ENCODE results near the gene TRNT1. TPM values are rescaled to one million over a fixed set of nuclear protein-coding genes. Genes with fewer than 3 reads are reported as not detected.

TRNT1 gene
- total and polyA plus RNA-seq, 5 donors from 2014 or later, result 20.3 to 29.0 (median 26.2) TPM

DNA sequence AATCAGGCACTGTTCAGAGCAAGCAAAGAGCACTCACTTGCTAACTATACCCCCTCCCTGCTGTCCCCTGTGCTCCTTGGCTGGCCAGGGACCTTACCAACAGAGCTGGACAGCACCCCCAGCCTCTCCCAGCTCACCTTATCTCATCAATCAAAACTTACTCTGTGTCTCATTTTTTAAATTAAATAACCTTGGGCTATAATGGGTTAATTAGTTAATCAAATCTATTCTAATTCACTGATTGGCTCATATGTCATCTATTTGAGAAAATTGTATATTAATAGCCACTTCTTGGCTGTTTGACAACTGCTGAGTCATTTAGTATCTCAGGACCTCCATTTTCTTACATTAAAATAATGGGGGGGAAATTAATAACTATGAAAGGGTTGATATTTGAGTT lies 39.5 kb upstream of the TRNT1 start:
- Mint-ChIP-seq H3K4me1 (no peaks in the 10 kb centered on the region), H3K4me3 (no peak overlapping the region), H3K36me3 (no peaks in the 10 kb centered on the region), H3K27ac (no peak overlapping the region), H3K9me3 (no peaks in the 10 kb centered on the region), H3K27me3 (no peaks in the 10 kb centered on the region)
- Histone ChIP-seq H3K9me3 (ENCODE audit: control insufficient read depth in 2 of 2, low read length in 2 of 2) (no peaks in the 10 kb centered on the region), H3K27ac (ENCODE audit: insufficient read depth, low read length, poor library complexity, severe bottlenecking) (no peak overlapping the region), H3K4me1 (ENCODE audit: control insufficient read depth, insufficient read depth, low read length, poor library complexity, severe bottlenecking) (no peaks in the 10 kb centered on the region), H3K27me3 (ENCODE audit: control insufficient read depth, insufficient read depth, low read length) (no peaks in the 10 kb centered on the region), H3K36me3 (ENCODE audit: control insufficient read depth, insufficient read depth, low read length) (no peaks in the 10 kb centered on the region), H3K4me3 (ENCODE audit: low read depth, low read length) (no peak overlapping the region)
- no peak for DNase-seq
- ATAC-seq (ENCODE audit: low read depth in 2 of 2), result no peak

DNA sequence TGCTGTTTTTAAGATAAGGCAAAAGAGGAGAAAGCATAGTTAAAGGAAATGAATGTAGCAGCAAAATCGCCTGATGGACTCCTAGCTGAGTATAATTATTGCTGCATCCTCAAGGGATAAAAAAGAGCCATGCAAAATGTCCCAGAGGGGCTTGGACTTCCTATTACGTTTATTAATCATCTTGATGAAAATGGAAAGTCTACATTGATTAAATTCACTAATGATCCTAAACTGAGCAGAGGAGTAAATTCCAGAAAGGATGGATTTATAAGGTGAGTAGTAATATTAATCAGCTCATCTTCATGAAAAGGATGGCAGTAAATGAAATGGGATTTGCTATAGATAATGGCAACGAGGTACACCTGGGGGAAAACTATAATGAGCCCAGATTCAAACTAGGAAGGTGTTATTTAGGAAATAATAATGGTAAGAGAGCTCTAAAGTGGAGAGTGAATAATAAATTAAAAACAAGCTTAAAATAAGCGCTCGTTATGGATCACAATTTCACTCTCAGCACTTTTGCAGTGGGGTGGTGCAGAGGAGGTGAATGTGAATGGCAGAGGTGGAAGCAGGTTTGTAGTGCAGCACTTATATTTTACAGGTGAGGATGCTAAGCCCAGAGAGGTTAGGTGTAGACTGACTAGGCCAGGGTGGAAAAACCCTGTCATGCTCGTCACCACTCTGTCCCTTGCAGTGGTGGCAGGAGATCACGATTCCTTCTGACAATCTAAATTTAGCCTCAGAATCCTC lies 38.8 kb upstream of the TRNT1 start:
- no peak overlapping the region for H3K27ac Mint-ChIP-seq
- no peaks in the 10 kb centered on the region for H3K4me1 Mint-ChIP-seq
- H3K27me3 Mint-ChIP-seq, result no peaks in the 10 kb centered on the region
- DNase-seq, result no peak
- no peaks in the 10 kb centered on the region for H3K36me3 Mint-ChIP-seq
- H3K4me3 Mint-ChIP-seq, result no peak overlapping the region
- H3K4me1 ChIP-seq (ENCODE audit: control insufficient read depth, insufficient read depth, low read length, poor library complexity, severe bottlenecking), result no peaks in the 10 kb centered on the region
- H3K9me3 Mint-ChIP-seq, result no peaks in the 10 kb centered on the region
- no peak for ATAC-seq (ENCODE audit: low read depth in 2 of 2)
- H3K27me3 ChIP-seq (ENCODE audit: control insufficient read depth, insufficient read depth, low read length), result no peaks in the 10 kb centered on the region
- no peak overlapping the region for H3K4me3 ChIP-seq (ENCODE audit: low read depth, low read length)
- H3K36me3 ChIP-seq (ENCODE audit: control insufficient read depth, insufficient read depth, low read length), result no peaks in the 10 kb centered on the region
- no peaks in the 10 kb centered on the region for H3K9me3 ChIP-seq (ENCODE audit: control insufficient read depth in 2 of 2, low read length in 2 of 2)
- no peak overlapping the region for H3K27ac ChIP-seq (ENCODE audit: insufficient read depth, low read length, poor library complexity, severe bottlenecking)

DNA sequence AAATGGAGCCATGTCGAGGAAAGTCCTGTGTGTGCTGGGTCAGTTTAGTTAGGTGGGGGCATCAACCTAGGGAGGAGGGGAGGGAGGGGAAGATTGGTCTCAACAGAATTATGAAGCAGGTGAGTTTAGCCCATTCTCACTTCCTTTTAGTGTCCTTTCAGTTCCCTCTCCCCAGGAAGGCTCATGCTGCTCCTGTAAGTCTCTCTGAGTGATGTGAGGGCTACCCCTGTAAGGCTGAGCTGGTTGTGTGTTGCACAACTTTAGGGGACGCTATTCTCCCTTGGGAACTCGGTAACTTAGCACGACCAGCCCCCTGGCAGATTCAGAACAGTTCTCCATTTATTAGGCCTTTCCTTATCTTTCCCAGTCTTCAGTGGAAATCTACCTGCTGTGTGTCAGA lies 37.7 kb upstream of the TRNT1 start:
- H3K9me3 Mint-ChIP-seq, result no peaks in the 10 kb centered on the region
- no peak for DNase-seq
- H3K36me3 Mint-ChIP-seq, result no peaks in the 10 kb centered on the region

DNA sequence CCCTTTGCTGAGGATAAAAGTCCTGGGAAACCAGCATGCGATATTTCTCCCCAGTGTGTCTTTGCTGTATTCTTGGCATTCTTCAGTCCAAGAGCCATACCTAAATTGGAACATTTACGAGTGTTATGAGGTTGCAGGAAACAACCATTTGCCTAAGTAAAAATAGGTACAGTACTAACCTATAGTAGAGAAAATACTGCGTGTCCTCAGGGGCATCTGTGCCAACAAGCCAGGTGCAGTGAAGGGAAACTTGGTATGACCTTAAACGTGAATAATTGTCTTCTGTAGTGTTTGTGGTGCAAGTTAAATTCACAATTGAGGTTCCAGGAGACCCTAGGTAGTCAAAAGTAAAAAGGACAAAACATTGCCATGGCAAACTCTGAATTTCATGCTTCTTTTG lies 28.8 kb upstream of the TRNT1 start:
- no peaks in the 10 kb centered on the region for H3K36me3 Mint-ChIP-seq
- no peak overlapping the region for H3K27ac Mint-ChIP-seq
- H3K27ac ChIP-seq (ENCODE audit: insufficient read depth, low read length, poor library complexity, severe bottlenecking), result no peak overlapping the region
- no peaks in the 10 kb centered on the region for H3K4me1 ChIP-seq (ENCODE audit: control insufficient read depth, insufficient read depth, low read length, poor library complexity, severe bottlenecking)
- H3K9me3 ChIP-seq (ENCODE audit: control insufficient read depth in 2 of 2, low read length in 2 of 2), result no peaks in the 10 kb centered on the region
- DNase-seq (no peak), ATAC-seq (ENCODE audit: low read depth in 2 of 2) (no peak)
- H3K4me3 Mint-ChIP-seq, result no peak overlapping the region
- H3K4me3 ChIP-seq (ENCODE audit: low read depth, low read length), result no peak overlapping the region
- H3K27me3 Mint-ChIP-seq, result peaks cover 14% of the 10 kb centered on the region
- H3K9me3 Mint-ChIP-seq, result no peaks in the 10 kb centered on the region
- no peaks in the 10 kb centered on the region for H3K27me3 ChIP-seq (ENCODE audit: control insufficient read depth, insufficient read depth, low read length)
- no peaks in the 10 kb centered on the region for H3K4me1 Mint-ChIP-seq
- H3K36me3 ChIP-seq (ENCODE audit: control insufficient read depth, insufficient read depth, low read length), result no peaks in the 10 kb centered on the region

More for the DNA sequence above, 37.7 kb upstream of the TRNT1 start:
- H3K4me3 Mint-ChIP-seq, result no peak overlapping the region
- H3K9me3 ChIP-seq (ENCODE audit: control insufficient read depth in 2 of 2, low read length in 2 of 2), result no peaks in the 10 kb centered on the region
- peak; percentile 18 to 24 for ATAC-seq (ENCODE audit: low read depth in 2 of 2)
- no peak overlapping the region for H3K4me3 ChIP-seq (ENCODE audit: low read depth, low read length)
- H3K27ac Mint-ChIP-seq, result no peak overlapping the region
- no peak overlapping the region for H3K27ac ChIP-seq (ENCODE audit: insufficient read depth, low read length, poor library complexity, severe bottlenecking)
- H3K36me3 ChIP-seq (ENCODE audit: control insufficient read depth, insufficient read depth, low read length), result no peaks in the 10 kb centered on the region
- H3K4me1 Mint-ChIP-seq, result no peaks in the 10 kb centered on the region
- H3K4me1 ChIP-seq (ENCODE audit: control insufficient read depth, insufficient read depth, low read length, poor library complexity, severe bottlenecking), result no peaks in the 10 kb centered on the region
- no peaks in the 10 kb centered on the region for H3K27me3 ChIP-seq (ENCODE audit: control insufficient read depth, insufficient read depth, low read length)
- no peaks in the 10 kb centered on the region for H3K27me3 Mint-ChIP-seq

DNA sequence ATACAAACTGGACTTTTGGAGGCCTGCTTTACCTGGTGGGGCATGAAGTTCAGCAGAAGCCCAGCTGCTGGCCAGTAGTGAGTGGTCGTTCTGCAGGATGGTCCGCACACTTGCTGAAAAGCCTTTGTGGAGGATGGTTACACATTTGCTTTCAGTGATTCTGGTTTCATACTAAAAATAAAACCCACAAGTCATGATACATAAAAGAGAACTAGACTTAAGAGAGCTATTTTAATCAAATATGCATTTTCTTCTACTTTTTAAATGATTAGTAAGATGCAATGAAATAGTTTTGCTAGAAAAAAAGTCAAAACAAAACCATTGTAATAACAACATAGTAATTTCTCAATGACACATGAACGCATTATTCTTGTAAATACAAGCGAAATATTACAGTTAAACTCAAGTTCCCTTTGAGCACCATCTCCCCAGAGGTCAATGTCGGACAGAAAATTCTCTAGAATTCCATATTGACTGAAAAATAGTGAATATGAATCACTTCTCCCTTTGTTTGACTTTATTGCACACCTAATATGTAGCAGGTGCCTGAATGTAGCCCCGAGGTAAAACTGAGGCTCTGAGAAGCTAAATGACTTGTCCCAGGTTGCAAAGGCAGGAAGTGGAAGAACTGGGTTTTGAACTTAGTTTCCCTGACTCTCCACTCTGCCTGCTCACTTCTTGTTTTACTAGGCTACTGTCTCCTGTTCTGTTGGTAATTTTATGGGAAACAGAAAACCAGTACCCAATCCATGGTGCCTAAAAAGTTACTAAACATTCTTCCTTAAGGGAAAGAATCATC lies 24.9 kb upstream of the TRNT1 start:
- H3K9me3 ChIP-seq (ENCODE audit: control insufficient read depth in 2 of 2, low read length in 2 of 2), result no peaks in the 10 kb centered on the region
- H3K27ac ChIP-seq (ENCODE audit: insufficient read depth, low read length, poor library complexity, severe bottlenecking), result no peak overlapping the region
- Mint-ChIP-seq H3K36me3 (no peaks in the 10 kb centered on the region), H3K4me3 (no peak overlapping the region), H3K27me3 (peaks cover 18% of the 10 kb centered on the region), H3K4me1 (no peaks in the 10 kb centered on the region), H3K27ac (no peak overlapping the region), H3K9me3 (no peaks in the 10 kb centered on the region)
- ATAC-seq (ENCODE audit: low read depth in 2 of 2), result no peak
- no peak overlapping the region for H3K4me3 ChIP-seq (ENCODE audit: low read depth, low read length)
- peaks cover 6% of the 10 kb centered on the region for H3K27me3 ChIP-seq (ENCODE audit: control insufficient read depth, insufficient read depth, low read length)
- no peaks in the 10 kb centered on the region for H3K4me1 ChIP-seq (ENCODE audit: control insufficient read depth, insufficient read depth, low read length, poor library complexity, severe bottlenecking)
- no peak for DNase-seq
- no peaks in the 10 kb centered on the region for H3K36me3 ChIP-seq (ENCODE audit: control insufficient read depth, insufficient read depth, low read length)

DNA sequence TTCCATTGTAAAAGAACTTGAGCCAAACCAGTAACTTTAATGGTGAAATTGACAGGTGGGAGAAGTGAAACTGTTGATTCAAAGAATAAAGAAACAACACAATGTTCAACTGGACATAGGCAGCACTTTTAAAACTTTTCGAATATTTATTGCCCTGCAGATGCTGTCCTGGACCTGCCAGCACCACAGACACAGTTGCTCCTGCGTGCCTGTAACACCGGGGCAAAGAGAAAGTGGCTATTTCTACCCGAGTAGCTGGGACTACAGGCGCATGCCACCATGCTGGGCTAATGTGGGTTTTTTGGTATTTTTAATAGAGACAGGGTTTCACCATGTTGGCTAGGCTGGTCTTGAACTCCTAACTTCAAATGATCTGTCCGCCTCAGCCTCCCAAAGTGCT lies 24.0 kb upstream of the TRNT1 start:
- Mint-ChIP-seq H3K36me3 (no peaks in the 10 kb centered on the region), H3K27me3 (peaks cover 18% of the 10 kb centered on the region), H3K27ac (no peak overlapping the region), H3K9me3 (no peaks in the 10 kb centered on the region), H3K4me1 (no peaks in the 10 kb centered on the region), H3K4me3 (no peak overlapping the region)
- ATAC-seq (ENCODE audit: low read depth in 2 of 2) (no peak), DNase-seq (no peak)
- peaks cover 6% of the 10 kb centered on the region for H3K27me3 ChIP-seq (ENCODE audit: control insufficient read depth, insufficient read depth, low read length)
- no peak overlapping the region for H3K27ac ChIP-seq (ENCODE audit: insufficient read depth, low read length, poor library complexity, severe bottlenecking)
- H3K4me1 ChIP-seq (ENCODE audit: control insufficient read depth, insufficient read depth, low read length, poor library complexity, severe bottlenecking), result no peaks in the 10 kb centered on the region
- H3K9me3 ChIP-seq (ENCODE audit: control insufficient read depth in 2 of 2, low read length in 2 of 2), result no peaks in the 10 kb centered on the region
- H3K36me3 ChIP-seq (ENCODE audit: control insufficient read depth, insufficient read depth, low read length), result no peaks in the 10 kb centered on the region
- H3K4me3 ChIP-seq (ENCODE audit: low read depth, low read length), result no peak overlapping the region

DNA sequence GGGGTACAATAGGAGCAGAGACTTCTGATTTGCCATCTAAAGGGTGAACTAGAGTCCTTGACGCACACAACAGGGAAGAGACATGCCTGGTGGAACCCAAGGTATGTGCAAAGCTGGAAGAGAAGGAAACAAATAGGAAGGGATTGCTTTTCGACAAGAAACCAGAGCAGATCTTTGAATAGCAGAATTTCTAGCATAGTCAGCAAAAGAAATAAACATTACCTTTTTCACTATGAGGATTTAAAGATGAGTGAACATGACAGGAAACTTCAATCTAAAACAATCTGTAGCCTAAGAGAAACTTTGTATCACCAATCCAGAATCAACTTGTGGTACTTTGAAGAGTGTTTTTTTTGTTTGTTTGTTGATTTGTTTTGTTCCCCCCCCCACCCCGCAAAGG lies 21.5 kb upstream of the TRNT1 start:
- DNase-seq (no peak), ATAC-seq (ENCODE audit: low read depth in 2 of 2) (no peak)
- no peak overlapping the region for H3K27ac ChIP-seq (ENCODE audit: insufficient read depth, low read length, poor library complexity, severe bottlenecking)
- H3K4me3 Mint-ChIP-seq, result no peak overlapping the region
- no peak overlapping the region for H3K4me3 ChIP-seq (ENCODE audit: low read depth, low read length)
- no peak overlapping the region for H3K27ac Mint-ChIP-seq
- H3K36me3 Mint-ChIP-seq, result no peaks in the 10 kb centered on the region
- H3K4me1 ChIP-seq (ENCODE audit: control insufficient read depth, insufficient read depth, low read length, poor library complexity, severe bottlenecking), result no peaks in the 10 kb centered on the region
- peaks cover 10% of the 10 kb centered on the region for H3K27me3 ChIP-seq (ENCODE audit: control insufficient read depth, insufficient read depth, low read length)
- H3K9me3 Mint-ChIP-seq, result peaks cover 0 to 2% (median 0%) of the 10 kb centered on the region in 7 donors
- H3K4me1 Mint-ChIP-seq, result no peaks in the 10 kb centered on the region
- no peaks in the 10 kb centered on the region for H3K36me3 ChIP-seq (ENCODE audit: control insufficient read depth, insufficient read depth, low read length)
- H3K27me3 Mint-ChIP-seq, result peaks cover 24% of the 10 kb centered on the region
- no peaks in the 10 kb centered on the region for H3K9me3 ChIP-seq (ENCODE audit: control insufficient read depth in 2 of 2, low read length in 2 of 2)

DNA sequence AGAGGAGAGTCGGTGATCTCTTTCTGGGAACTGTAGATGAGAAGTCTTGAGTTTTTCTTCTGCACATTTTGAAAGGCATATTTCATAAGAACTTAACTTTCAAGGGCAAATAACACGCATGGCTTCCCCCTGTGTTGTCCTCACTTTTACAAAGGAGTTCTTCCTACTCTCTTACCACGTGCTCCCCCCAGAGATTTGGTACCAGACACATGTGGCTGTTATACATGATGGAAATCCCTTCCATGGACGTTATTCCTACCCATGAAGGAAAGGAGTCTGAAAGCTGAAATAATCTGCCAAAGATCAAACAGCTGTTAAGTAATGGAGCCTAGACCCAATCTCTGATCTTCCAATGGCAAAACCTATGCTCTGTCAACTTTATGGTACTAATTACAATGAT lies 20.9 kb upstream of the TRNT1 start:
- H3K36me3 Mint-ChIP-seq, result no peaks in the 10 kb centered on the region
- H3K27ac Mint-ChIP-seq, result no peak overlapping the region
- H3K27ac ChIP-seq (ENCODE audit: insufficient read depth, low read length, poor library complexity, severe bottlenecking), result no peak overlapping the region
- no peaks in the 10 kb centered on the region for H3K4me1 ChIP-seq (ENCODE audit: control insufficient read depth, insufficient read depth, low read length, poor library complexity, severe bottlenecking)
- peaks cover 0 to 2% (median 0%) of the 10 kb centered on the region in 7 donors for H3K9me3 Mint-ChIP-seq
- no peaks in the 10 kb centered on the region for H3K9me3 ChIP-seq (ENCODE audit: control insufficient read depth in 2 of 2, low read length in 2 of 2)
- H3K4me3 Mint-ChIP-seq, result no peak overlapping the region
- peaks cover 10% of the 10 kb centered on the region for H3K27me3 ChIP-seq (ENCODE audit: control insufficient read depth, insufficient read depth, low read length)
- H3K4me1 Mint-ChIP-seq, result no peaks in the 10 kb centered on the region
- ATAC-seq (ENCODE audit: low read depth in 2 of 2) (no peak), DNase-seq (no peak)
- H3K4me3 ChIP-seq (ENCODE audit: low read depth, low read length), result no peak overlapping the region
- H3K36me3 ChIP-seq (ENCODE audit: control insufficient read depth, insufficient read depth, low read length), result no peaks in the 10 kb centered on the region
- peaks cover 24% of the 10 kb centered on the region for H3K27me3 Mint-ChIP-seq
